GM12873 (cell line): ENCODE measurements around the gene NUP107.

Source experiments
- CTCF ChIP-seq: IDR thresholded peaks from 2 replicates; pipeline ENCODE4 v1.5.1; 2012; ENCODE audit warnings: low read depth, mild to moderate bottlenecking, moderate library complexity, low read length, control low read depth; ENCODE audit not compliant: insufficient read depth; ENCODE audit errors: missing control alignments

NUP107 gene

GRCh38 chr12:68675101-68675842, 11.5 kb upstream of the NUP107 start:
- no peak for TF ChIP-seq CTCF

- no peak for TF ChIP-seq CTCF
These were observed 550 bp upstream of the NUP107 start for GRCh38 chr12:68686262-68686594.

GRCh38 chr12:68695454-68695853, 8.7 kb downstream of the NUP107 start:
- no peak for TF ChIP-seq CTCF

- TF ChIP-seq CTCF: no peak
These were observed 12.7 kb downstream of the NUP107 start for GRCh38 chr12:68699486-68699885.

- TF ChIP-seq CTCF: no peak
These were observed 41.0 kb downstream of the NUP107 start for GRCh38 chr12:68727776-68728175.

GRCh38 chr12:68733661-68734071, 46.9 kb downstream of the NUP107 start:
- no peak for TF ChIP-seq CTCF

GRCh38 chr12:68739891-68740290, 53.1 kb downstream of the NUP107 start:
- TF ChIP-seq CTCF: no peak
